ENCODE results near the gene CACNA1I. TPM values are rescaled to one million over a fixed set of nuclear protein-coding genes. Genes with fewer than 3 reads are reported as not detected.

CACNA1I gene
- total RNA-seq, 1 experiment from 2014 or later: 2.1 TPM

GRCh38 chr22:39617342-39617741, 46.8 kb downstream of the CACNA1I start:
- H3K9me3 Mint-ChIP-seq: peaks cover 7% of the 10 kb centered on the region
- no peak overlapping the region for H3K27ac Mint-ChIP-seq
- ATAC-seq: no peak
- no peak for TF ChIP-seq KAT7 (CRISPR knock-in tag; IDR thresholded peaks at IDR 0.05; ENCODE audit: borderline replicate concordance)
- TF ChIP-seq, protein P1, sequence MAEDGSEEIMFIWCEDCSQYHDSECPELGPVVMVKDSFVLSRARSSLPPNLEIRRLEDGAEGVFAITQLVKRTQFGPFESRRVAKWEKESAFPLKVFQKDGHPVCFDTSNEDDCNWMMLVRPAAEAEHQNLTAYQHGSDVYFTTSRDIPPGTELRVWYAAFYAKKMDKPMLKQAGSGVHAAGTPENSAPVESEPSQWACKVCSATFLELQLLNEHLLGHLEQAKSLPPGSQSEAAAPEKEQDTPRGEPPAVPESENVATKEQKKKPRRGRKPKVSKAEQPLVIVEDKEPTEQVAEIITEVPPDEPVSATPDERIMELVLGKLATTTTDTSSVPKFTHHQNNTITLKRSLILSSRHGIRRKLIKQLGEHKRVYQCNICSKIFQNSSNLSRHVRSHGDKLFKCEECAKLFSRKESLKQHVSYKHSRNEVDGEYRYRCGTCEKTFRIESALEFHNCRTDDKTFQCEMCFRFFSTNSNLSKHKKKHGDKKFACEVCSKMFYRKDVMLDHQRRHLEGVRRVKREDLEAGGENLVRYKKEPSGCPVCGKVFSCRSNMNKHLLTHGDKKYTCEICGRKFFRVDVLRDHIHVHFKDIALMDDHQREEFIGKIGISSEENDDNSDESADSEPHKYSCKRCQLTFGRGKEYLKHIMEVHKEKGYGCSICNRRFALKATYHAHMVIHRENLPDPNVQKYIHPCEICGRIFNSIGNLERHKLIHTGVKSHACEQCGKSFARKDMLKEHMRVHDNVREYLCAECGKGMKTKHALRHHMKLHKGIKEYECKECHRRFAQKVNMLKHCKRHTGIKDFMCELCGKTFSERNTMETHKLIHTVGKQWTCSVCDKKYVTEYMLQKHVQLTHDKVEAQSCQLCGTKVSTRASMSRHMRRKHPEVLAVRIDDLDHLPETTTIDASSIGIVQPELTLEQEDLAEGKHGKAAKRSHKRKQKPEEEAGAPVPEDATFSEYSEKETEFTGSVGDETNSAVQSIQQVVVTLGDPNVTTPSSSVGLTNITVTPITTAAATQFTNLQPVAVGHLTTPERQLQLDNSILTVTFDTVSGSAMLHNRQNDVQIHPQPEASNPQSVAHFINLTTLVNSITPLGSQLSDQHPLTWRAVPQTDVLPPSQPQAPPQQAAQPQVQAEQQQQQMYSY (CRISPR knock-in tag; IDR thresholded peaks at IDR 0.05): no peak
- no peak for TF ChIP-seq SP1 (CRISPR knock-in tag; conservative IDR thresholded peaks at IDR 0.05)
- no peak for TF ChIP-seq FOXP1 (CRISPR knock-in tag; IDR thresholded peaks at IDR 0.05; ENCODE audit: borderline replicate concordance)
- TF ChIP-seq ZNF121 (CRISPR knock-in tag; IDR thresholded peaks at IDR 0.05): no peak
- no peak for TF ChIP-seq NR3C1 (CRISPR knock-in tag; conservative IDR thresholded peaks at IDR 0.05; ENCODE audit: low read depth)
- no peak for TF ChIP-seq STAT6 (CRISPR knock-in tag; conservative IDR thresholded peaks at IDR 0.05; ENCODE audit: low read depth)
- no peak for TF ChIP-seq ELF4 (CRISPR knock-in tag; IDR thresholded peaks at IDR 0.05; ENCODE audit: low read depth)
- TF ChIP-seq NFE2L1 (CRISPR knock-in tag; IDR thresholded peaks at IDR 0.05): no peak
- TF ChIP-seq TP53 (CRISPR knock-in tag; IDR thresholded peaks at IDR 0.05): no peak
- TF ChIP-seq ATF6 (CRISPR knock-in tag; IDR thresholded peaks at IDR 0.05): no peak
- TF ChIP-seq JAZF1 (CRISPR knock-in tag; IDR thresholded peaks at IDR 0.05): no peak
- no peak overlapping the region for H3K4me3 Mint-ChIP-seq
- no peaks in the 10 kb centered on the region for H3K27me3 Mint-ChIP-seq (ENCODE audit: low read depth)
- ChIA-PET POLR2A (no interaction called here), CTCF (interaction anchor here (0.6 to 1.3 kb wide), 5 partner anchors 37 to 82 kb away, joined by 3 to 4 read pairs (median 3); no protein-coding TSS in a partner anchor)
- H3K36me3 Mint-ChIP-seq: peaks cover 2% of the 10 kb centered on the region; the same call in 1 of the 2 replicates
- no peak for DNase-seq (ENCODE audit: low spot score)
- H3K4me1 Mint-ChIP-seq: peaks cover 13% of the 10 kb centered on the region

DNA sequence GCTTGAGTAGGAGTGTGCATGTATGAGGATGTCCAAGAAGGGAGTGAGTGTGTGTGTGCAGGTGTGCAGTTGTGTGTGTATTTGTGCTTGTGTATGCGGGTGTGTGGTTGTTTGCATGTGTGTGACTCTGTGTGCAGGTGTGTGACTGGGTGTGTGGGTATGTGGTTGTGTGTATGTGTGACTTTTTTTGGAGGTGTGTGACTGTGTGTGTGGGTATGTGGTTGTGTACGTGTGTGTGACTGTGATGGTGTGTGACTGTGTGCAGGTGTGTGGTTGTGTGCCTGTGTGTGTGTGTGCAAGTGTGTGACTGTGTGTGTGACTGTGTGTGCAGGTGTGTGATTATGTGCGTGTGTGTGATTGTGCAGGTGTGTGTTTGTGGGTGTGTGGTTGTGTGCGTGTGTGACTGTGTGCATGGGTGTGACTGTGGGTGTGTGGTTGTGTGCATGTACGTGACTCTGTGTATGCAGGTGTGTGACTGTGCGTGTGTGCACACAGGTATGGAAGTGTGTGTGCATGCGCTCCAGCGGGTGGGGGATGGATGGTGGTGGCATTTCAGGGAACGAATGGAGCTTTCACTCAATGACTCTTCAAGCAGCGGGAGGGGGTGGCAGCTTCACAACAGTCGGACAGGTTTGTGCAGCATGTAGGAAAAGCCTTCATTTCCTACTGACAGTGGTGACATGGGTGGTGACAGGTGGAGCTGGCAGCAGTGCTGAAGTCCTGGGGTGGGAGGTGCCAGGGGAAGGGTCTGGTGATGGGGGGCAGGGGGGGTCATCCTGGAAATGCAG, 47.6 kb downstream of the CACNA1I start:
- Mint-ChIP-seq H3K4me1 (peaks cover 13% of the 10 kb centered on the region), H3K36me3 (no peaks in the 10 kb centered on the region), H3K9me3 (peaks cover under 1% of the 10 kb centered on the region; the same call in 1 of the 2 replicates), H3K4me3 (no peak overlapping the region), H3K27me3 (ENCODE audit: low read depth) (no peaks in the 10 kb centered on the region), H3K27ac (no peak overlapping the region)
- POLR2A ChIA-PET: no interaction called here
- CTCF ChIA-PET: interaction anchor here (0.6 to 1.3 kb wide), 6 partner anchors 36 to 83 kb away, joined by 3 to 4 read pairs (median 3); no protein-coding TSS in a partner anchor
- TF ChIP-seq, protein P2, sequence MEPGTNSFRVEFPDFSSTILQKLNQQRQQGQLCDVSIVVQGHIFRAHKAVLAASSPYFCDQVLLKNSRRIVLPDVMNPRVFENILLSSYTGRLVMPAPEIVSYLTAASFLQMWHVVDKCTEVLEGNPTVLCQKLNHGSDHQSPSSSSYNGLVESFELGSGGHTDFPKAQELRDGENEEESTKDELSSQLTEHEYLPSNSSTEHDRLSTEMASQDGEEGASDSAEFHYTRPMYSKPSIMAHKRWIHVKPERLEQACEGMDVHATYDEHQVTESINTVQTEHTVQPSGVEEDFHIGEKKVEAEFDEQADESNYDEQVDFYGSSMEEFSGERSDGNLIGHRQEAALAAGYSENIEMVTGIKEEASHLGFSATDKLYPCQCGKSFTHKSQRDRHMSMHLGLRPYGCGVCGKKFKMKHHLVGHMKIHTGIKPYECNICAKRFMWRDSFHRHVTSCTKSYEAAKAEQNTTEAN (CRISPR knock-in tag; IDR thresholded peaks at IDR 0.05): 0 out of 2 replicates have a peak, but pooled peaks have one; percentile 25
- TF ChIP-seq, protein P3, sequence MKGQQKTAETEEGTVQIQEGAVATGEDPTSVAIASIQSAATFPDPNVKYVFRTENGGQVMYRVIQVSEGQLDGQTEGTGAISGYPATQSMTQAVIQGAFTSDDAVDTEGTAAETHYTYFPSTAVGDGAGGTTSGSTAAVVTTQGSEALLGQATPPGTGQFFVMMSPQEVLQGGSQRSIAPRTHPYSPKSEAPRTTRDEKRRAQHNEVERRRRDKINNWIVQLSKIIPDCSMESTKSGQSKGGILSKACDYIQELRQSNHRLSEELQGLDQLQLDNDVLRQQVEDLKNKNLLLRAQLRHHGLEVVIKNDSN (CRISPR knock-in tag; IDR thresholded peaks at IDR 0.05): no peak
- DNase-seq (ENCODE audit: low spot score): no peak
- no peak for ATAC-seq
